ENCODE data around the gene FAM118A. TPM values are rescaled to one million over a fixed set of nuclear protein-coding genes. Genes with fewer than 3 reads are reported as not detected.

The FAM118A gene
- total and polyA plus RNA-seq, 2 of the 8 experiments (the other 6 are each of a cell fraction or from before 2014, with no cell fraction given) = 8.5 to 18.6 TPM

- no peak overlapping the region for H3K14ac ChIP-seq (ENCODE audit: insufficient read length)
- peak overlapping the region; percentile 54; the same call in 1 of the 2 replicates for H3K27ac ChIP-seq (ENCODE audit: low read depth, low read length)
- H2BK20ac ChIP-seq (ENCODE audit: low read length) = 0 out of 2 replicates have a peak overlapping the region, but pooled peaks have one; percentile 86
- peaks cover 4% of the 10 kb centered on the region; the same call in 1 of the 2 replicates for H3K79me1 ChIP-seq (ENCODE audit: low read depth, low read length)
- TF ChIP-seq FOSL1 (IDR thresholded peaks at IDR 0.05; ENCODE audit: insufficient read depth, low read depth, low read length) (no peak), ASH2L (IDR thresholded peaks at IDR 0.05; ENCODE audit: low read length) (no peak), E2F6 (IDR thresholded peaks at IDR 0.05) (0 out of 2 replicates have a peak, but pooled peaks have one; percentile 31), CREB1 (IDR thresholded peaks at IDR 0.05) (no peak)
- peak overlapping the region; percentile 81 for H2BK12ac ChIP-seq (ENCODE audit: low read depth, low read length)
- POLR2A ChIA-PET (ENCODE audit: partially characterized antibody) = interaction anchor here (0.6 to 2.5 kb wide), 7 partner anchors 9 to 82 kb away, joined by 3 to 13 read pairs (median 4); no protein-coding TSS in a partner anchor
- FAIRE-seq (no peak), DNase-seq (ENCODE audit: low read depth in 1 of 2, low spot score in 2 of 2) (peak in 1 of 2 experiments; percentile 54)
- peak overlapping the region in 3 of 4 experiments; percentile 9 to 43 (median 29); a peak in 3 of 7 replicates for H3K9ac ChIP-seq (replicated peaks in 1 of 4; ENCODE audit: extremely low read depth in 1 of 4, low read depth in 3 of 4, low read length in 3 of 4)
- H4K20me1 ChIP-seq (replicated peaks in 1 of 2; ENCODE audit: control insufficient read depth in 1 of 2, insufficient read depth in 2 of 2, low read length in 2 of 2) = peaks cover 0 to 10% of the 10 kb centered on the region in 2 experiments
- 0 out of 2 replicates have a peak overlapping the region, but pooled peaks have one; percentile 46 for H2BK15ac ChIP-seq (ENCODE audit: low read length)
- peak overlapping the region; percentile 67 to 93 for H3K4me2 ChIP-seq (ENCODE audit: insufficient read depth in 1 of 2, low read depth in 2 of 2, low read length in 2 of 2)
- H3K79me2 ChIP-seq (ENCODE audit: control insufficient read depth in 1 of 2, insufficient read depth in 2 of 2, low read length in 2 of 2) = peaks cover 0 to 23% of the 10 kb centered on the region in 2 experiments; a peak in 1 of 4 replicates
- peaks cover 3% of the 10 kb centered on the region; the same call in 1 of the 2 replicates for H3K23me2 ChIP-seq (ENCODE audit: low read depth, low read length)
- H3K36me3 ChIP-seq (ENCODE audit: control insufficient read depth in 2 of 4, insufficient read depth in 4 of 4, low read length in 3 of 4) = no peaks in the 10 kb centered on the region
- H2AFZ ChIP-seq (ENCODE audit: low read length) = peak overlapping the region; percentile 93
- H4K5ac ChIP-seq (ENCODE audit: insufficient read length, low read depth, low read length) = peak overlapping the region; percentile 87
- H3K18ac ChIP-seq (ENCODE audit: extremely low read depth, low read length) = peak overlapping the region; percentile 62
- H3K4ac ChIP-seq (replicated peaks; ENCODE audit: insufficient read length, low read depth, low read length) = peak overlapping the region; percentile 42
- peak overlapping the region; percentile 58 for H2BK120ac ChIP-seq (replicated peaks; ENCODE audit: low read depth, low read length)
- no peaks in the 10 kb centered on the region for H3K9me3 ChIP-seq (ENCODE audit: insufficient read depth in 2 of 2, low read depth in 1 of 2, low read length in 1 of 2)
- no peak overlapping the region for H3K56ac ChIP-seq (replicated peaks; ENCODE audit: insufficient read length, low read depth, low read length)
- H4K91ac ChIP-seq (replicated peaks; ENCODE audit: insufficient read length, low read length) = peak overlapping the region; percentile 75
- peaks cover 0 to 10% (median 7%) of the 10 kb centered on the region in 4 experiments; a peak in 5 of 7 replicates for H3K4me1 ChIP-seq (replicated peaks in 1 of 4; ENCODE audit: control insufficient read depth in 3 of 4, insufficient read depth in 4 of 4, low read length in 3 of 4)
- peak overlapping the region; percentile 88; the same call in 1 of the 2 replicates for H2BK5ac ChIP-seq (ENCODE audit: low read depth, low read length)
- H3K27me3 ChIP-seq (replicated peaks in 1 of 4; ENCODE audit: control insufficient read depth in 3 of 4, extremely low read depth in 1 of 4, insufficient read depth in 3 of 4, low read length in 3 of 4) = peaks cover 0 to 4% (median 0%) of the 10 kb centered on the region in 4 experiments; a peak in 2 of 7 replicates
- H3K4me3 ChIP-seq (ENCODE audit: extremely low read depth in 1 of 4, insufficient read depth in 2 of 4, low read depth in 3 of 4, low read length in 4 of 4) = peak overlapping the region in 3 of 4 experiments; percentile 24 to 88 (median 40); a peak in 5 of 8 replicates
- WGBS, 2 experiments (ENCODE audit: extremely low coverage in 1 of 2, insufficient coverage in 1 of 2, insufficient read length in 1 of 2, insufficient replicate concordance in 2 of 2, low coverage in 1 of 2, low lambda C conversion rate in 2 of 2, missing lambda C conversion rate in 1 of 2) = 40% methylated on average over 25 of the region's 25 CpGs; no CpG with 5 or more reads in 1 of the 2 experiments
- H4K8ac ChIP-seq (ENCODE audit: extremely low read depth, insufficient read depth, low read length) = peak overlapping the region; percentile 19
- CTCF ChIA-PET (ENCODE audit: partially characterized antibody) = interaction anchor here (0.9 to 3.3 kb wide), 2 partner anchors 10 to 14 kb away, joined by 4 to 14 read pairs; no protein-coding TSS in a partner anchor
- no peak overlapping the region for H2AK5ac ChIP-seq (ENCODE audit: low read depth, low read length)
- H3K23ac ChIP-seq (ENCODE audit: insufficient read length) = no peak overlapping the region
These were observed 745 bp upstream of the FAM118A start for GRCh38 chr22:45308957-45309421.
